ENCODE data around the gene ZNF300.

DNA sequence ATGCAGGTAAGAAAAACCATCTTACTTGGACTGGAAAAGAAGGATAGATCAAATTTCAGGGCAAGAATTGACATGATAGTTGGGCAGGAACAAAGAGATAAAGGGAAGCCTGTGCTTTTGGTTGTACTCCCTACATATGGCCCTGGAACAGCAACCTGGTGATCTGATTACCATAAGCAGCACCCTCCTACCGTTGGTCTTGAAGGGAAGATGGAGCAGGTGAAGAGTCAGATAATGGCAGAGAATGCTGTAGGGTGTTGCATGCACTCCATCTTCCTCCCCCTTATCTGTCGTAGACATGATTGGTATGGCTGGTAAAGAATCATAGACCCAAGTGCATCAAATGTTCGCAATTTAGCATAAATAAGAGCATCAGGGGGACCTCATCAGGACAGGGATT is 53.7 kb downstream of the ZNF300 start:
- TF ChIP-seq EZH2 (IDR thresholded peaks at IDR 0.05; ENCODE audit: borderline replicate concordance, low read length), result no peak
- TF ChIP-seq, protein P1, sequence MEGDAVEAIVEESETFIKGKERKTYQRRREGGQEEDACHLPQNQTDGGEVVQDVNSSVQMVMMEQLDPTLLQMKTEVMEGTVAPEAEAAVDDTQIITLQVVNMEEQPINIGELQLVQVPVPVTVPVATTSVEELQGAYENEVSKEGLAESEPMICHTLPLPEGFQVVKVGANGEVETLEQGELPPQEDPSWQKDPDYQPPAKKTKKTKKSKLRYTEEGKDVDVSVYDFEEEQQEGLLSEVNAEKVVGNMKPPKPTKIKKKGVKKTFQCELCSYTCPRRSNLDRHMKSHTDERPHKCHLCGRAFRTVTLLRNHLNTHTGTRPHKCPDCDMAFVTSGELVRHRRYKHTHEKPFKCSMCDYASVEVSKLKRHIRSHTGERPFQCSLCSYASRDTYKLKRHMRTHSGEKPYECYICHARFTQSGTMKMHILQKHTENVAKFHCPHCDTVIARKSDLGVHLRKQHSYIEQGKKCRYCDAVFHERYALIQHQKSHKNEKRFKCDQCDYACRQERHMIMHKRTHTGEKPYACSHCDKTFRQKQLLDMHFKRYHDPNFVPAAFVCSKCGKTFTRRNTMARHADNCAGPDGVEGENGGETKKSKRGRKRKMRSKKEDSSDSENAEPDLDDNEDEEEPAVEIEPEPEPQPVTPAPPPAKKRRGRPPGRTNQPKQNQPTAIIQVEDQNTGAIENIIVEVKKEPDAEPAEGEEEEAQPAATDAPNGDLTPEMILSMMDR (conservative IDR thresholded peaks at IDR 0.05 in 1 of 2, IDR thresholded peaks at IDR 0.05 in 1 of 2; ENCODE audit: extremely low read depth in 1 of 2, insufficient read depth in 1 of 2, low read depth in 1 of 2, low read length in 2 of 2), result no peak
